WTC11 (cell line): ENCODE data around the gene LIPI. TPM values are rescaled to one million over a fixed set of nuclear protein-coding genes. Genes with fewer than 3 reads are reported as not detected.

Experiments
- ATAC-seq: fragments of 200-7000 bp; cut with Tn5 transposase; 2 replicates; pipeline ENCODE4 v1.10.0; 2021; ENCODE audit warnings: mild to moderate bottlenecking, moderate library complexity
- CTCF ChIA-PET: fragments of 300-600 bp; sonication (Branson Sonifier 250); formaldehyde crosslinking; loops from one replicate; lab custom pipeline; 2021; ENCODE audit warnings: antibody characterized with exemption; lab: Charles Lee
- POLR2A ChIA-PET: fragments of 350-600 bp; sonication (Branson Sonifier 250); formaldehyde crosslinking; loops from one replicate; lab custom pipeline; 2021; ENCODE audit warnings: antibody characterized with exemption; lab: Charles Lee
- DNase-seq: peaks from one replicate; pipeline ENCODE4 v3.0.0; 2021; ENCODE audit warnings: low spot score
- H3K27ac Mint-ChIP-seq: 2 replicates; pipeline ENCODE4 v1.8.0; 2021; ENCODE audit warnings: mixed read lengths
- H3K27me3 Mint-ChIP-seq: 2 replicates; pipeline ENCODE4 v1.8.0; 2021; ENCODE audit warnings: low read depth, mild to moderate bottlenecking, moderate library complexity, mixed read lengths
- H3K36me3 Mint-ChIP-seq: 2 replicates; pipeline ENCODE4 v1.8.0; 2021; ENCODE audit warnings: mixed read lengths
- H3K4me1 Mint-ChIP-seq: 2 replicates; pipeline ENCODE4 v1.8.0; 2022; ENCODE audit warnings: mixed read lengths
- H3K4me3 Mint-ChIP-seq: 2 replicates; pipeline ENCODE4 v1.8.0; 2021; ENCODE audit warnings: mild to moderate bottlenecking, moderate library complexity, mixed read lengths
- H3K9me3 Mint-ChIP-seq: 2 replicates; pipeline ENCODE4 v1.8.0; 2021; ENCODE audit warnings: mixed read lengths
- AR ChIP-seq: fragments of 250-450 bp; sonication (Bioruptor Pico); IDR thresholded peaks from 2 replicates; pipeline ENCODE4 v1.9.0; 2021; ENCODE audit warnings: mild to moderate bottlenecking
- CDX4 ChIP-seq: fragments of 250-450 bp; sonication (Bioruptor Pico); IDR thresholded peaks from 2 replicates; pipeline ENCODE4 v1.9.0; 2021; ENCODE audit warnings: moderate library complexity, mild to moderate bottlenecking, inconsistent platforms, borderline replicate concordance
- E2F1 ChIP-seq: sonication (generic); formaldehyde crosslinking; IDR thresholded peaks from 2 replicates; pipeline ENCODE4 v1.8.0; 2022; ENCODE audit warnings: mild to moderate bottlenecking, missing genetic modification reagents
- FOXP1 ChIP-seq: sonication (generic); formaldehyde crosslinking; IDR thresholded peaks from 2 replicates; pipeline ENCODE4 v1.8.0; 2022; ENCODE audit warnings: missing genetic modification reagents, mild to moderate bottlenecking, moderate library complexity, borderline replicate concordance
- JUN ChIP-seq: sonication (generic); formaldehyde crosslinking; IDR thresholded peaks from 2 replicates; pipeline ENCODE4 v1.8.0; 2023; ENCODE audit warnings: mild to moderate bottlenecking, missing genetic modification reagents
- MAX ChIP-seq: sonication (generic); formaldehyde crosslinking; IDR thresholded peaks from 2 replicates; pipeline ENCODE4 v1.8.0; 2022; ENCODE audit warnings: mild to moderate bottlenecking, missing genetic modification reagents
- NFATC4 ChIP-seq: fragments of 250-450 bp; sonication (Bioruptor Pico); IDR thresholded peaks from 2 replicates; pipeline ENCODE4 v1.9.0; 2021; ENCODE audit warnings: mild to moderate bottlenecking
- NFYB ChIP-seq: sonication (generic); formaldehyde crosslinking; conservative IDR thresholded peaks from 2 replicates; pipeline ENCODE4 v1.8.0; 2022; ENCODE audit warnings: low read depth, missing genetic modification reagents
- USF1 ChIP-seq: sonication (generic); formaldehyde crosslinking; IDR thresholded peaks from 2 replicates; pipeline ENCODE4 v1.8.0; 2022; ENCODE audit warnings: mild to moderate bottlenecking, missing genetic modification reagents
- ZNF219 ChIP-seq: sonication (generic); formaldehyde crosslinking; IDR thresholded peaks from 2 replicates; pipeline ENCODE4 v1.8.0; 2023; ENCODE audit warnings: missing genetic modification reagents, mild to moderate bottlenecking, borderline replicate concordance
- ZNF671 ChIP-seq: fragments of 250-450 bp; sonication (Bioruptor Pico); IDR thresholded peaks from 2 replicates; pipeline ENCODE4 v1.8.0; 2021; ENCODE audit warnings: mild to moderate bottlenecking
- total RNA-seq: library from RNA; stranded (reverse); gene quantifications from 3 replicates; pipeline ENCODE4 v1.2.3, GENCODE V29; 2021
- TF ChIP-seq, protein P1 (sequence below): sonication (generic); formaldehyde crosslinking; IDR thresholded peaks from 2 replicates; pipeline ENCODE4 v1.8.1; 2022; ENCODE audit warnings: low read depth, mild to moderate bottlenecking, moderate library complexity, missing genetic modification reagents, borderline replicate concordance
- TF ChIP-seq, protein P2 (sequence below): fragments of 200-600 bp; IDR thresholded peaks from 2 replicates; pipeline ENCODE4 v1.8.0; 2022; ENCODE audit warnings: antibody characterized with exemption

The LIPI gene
- total RNA-seq, 1 experiment from 2014 or later: not detected

GRCh38 chr21:14075346-14076142 lies 135.2 kb downstream of the LIPI start:
- Mint-ChIP-seq H3K9me3 (0 out of 2 replicates have a peak, but pooled peaks cover 4% of the 10 kb centered on the region), H3K27ac (no peak overlapping the region), H3K36me3 (peaks cover 12% of the 10 kb centered on the region; the same call in 1 of the 2 replicates), H3K4me1 (peaks cover 7% of the 10 kb centered on the region; the same call in 1 of the 2 replicates)
- no peak for ATAC-seq
- ChIA-PET POLR2A (no interaction called here), CTCF (no interaction called here)
- DNase-seq: no peak
- TF ChIP-seq ZNF219 (CRISPR knock-in tag) (no peak), MAX (no peak), JUN (no peak), E2F1 (CRISPR knock-in tag) (no peak), USF1 (no peak), ZNF671 (CRISPR knock-in tag) (no peak), CDX4 (no peak), NFATC4 (CRISPR knock-in tag) (no peak), NFYB (CRISPR knock-in tag) (no peak)
- TF ChIP-seq, protein P1, sequence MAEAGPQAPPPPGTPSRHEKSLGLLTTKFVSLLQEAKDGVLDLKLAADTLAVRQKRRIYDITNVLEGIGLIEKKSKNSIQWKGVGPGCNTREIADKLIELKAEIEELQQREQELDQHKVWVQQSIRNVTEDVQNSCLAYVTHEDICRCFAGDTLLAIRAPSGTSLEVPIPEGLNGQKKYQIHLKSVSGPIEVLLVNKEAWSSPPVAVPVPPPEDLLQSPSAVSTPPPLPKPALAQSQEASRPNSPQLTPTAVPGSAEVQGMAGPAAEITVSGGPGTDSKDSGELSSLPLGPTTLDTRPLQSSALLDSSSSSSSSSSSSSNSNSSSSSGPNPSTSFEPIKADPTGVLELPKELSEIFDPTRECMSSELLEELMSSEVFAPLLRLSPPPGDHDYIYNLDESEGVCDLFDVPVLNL (CRISPR knock-in tag): no peak
- TF ChIP-seq, protein P2, sequence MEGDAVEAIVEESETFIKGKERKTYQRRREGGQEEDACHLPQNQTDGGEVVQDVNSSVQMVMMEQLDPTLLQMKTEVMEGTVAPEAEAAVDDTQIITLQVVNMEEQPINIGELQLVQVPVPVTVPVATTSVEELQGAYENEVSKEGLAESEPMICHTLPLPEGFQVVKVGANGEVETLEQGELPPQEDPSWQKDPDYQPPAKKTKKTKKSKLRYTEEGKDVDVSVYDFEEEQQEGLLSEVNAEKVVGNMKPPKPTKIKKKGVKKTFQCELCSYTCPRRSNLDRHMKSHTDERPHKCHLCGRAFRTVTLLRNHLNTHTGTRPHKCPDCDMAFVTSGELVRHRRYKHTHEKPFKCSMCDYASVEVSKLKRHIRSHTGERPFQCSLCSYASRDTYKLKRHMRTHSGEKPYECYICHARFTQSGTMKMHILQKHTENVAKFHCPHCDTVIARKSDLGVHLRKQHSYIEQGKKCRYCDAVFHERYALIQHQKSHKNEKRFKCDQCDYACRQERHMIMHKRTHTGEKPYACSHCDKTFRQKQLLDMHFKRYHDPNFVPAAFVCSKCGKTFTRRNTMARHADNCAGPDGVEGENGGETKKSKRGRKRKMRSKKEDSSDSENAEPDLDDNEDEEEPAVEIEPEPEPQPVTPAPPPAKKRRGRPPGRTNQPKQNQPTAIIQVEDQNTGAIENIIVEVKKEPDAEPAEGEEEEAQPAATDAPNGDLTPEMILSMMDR: no peak
- TF ChIP-seq, all 79 proteins: peak for 0
- Mint-ChIP-seq H3K4me3 (no peak overlapping the region), H3K27me3 (no peaks in the 10 kb centered on the region)

- Mint-ChIP-seq H3K9me3 (0 out of 2 replicates have a peak, but pooled peaks cover 4% of the 10 kb centered on the region), H3K4me3 (no peak overlapping the region), H3K4me1 (peaks cover 7% of the 10 kb centered on the region; the same call in 1 of the 2 replicates), H3K27me3 (no peaks in the 10 kb centered on the region), H3K27ac (no peak overlapping the region), H3K36me3 (peaks cover 12% of the 10 kb centered on the region; the same call in 1 of the 2 replicates)
- TF ChIP-seq FOXP1 (CRISPR knock-in tag) (no peak), AR (CRISPR knock-in tag) (no peak)
- DNase-seq (no peak), ATAC-seq (no peak)
- CTCF ChIA-PET: no interaction called here
- POLR2A ChIA-PET: no interaction called here
Observed at GRCh38 chr21:14074177-14074576, 136.6 kb downstream of the LIPI start.
